ENCODE data around the gene SDR42E2.

SDR42E2 gene

GRCh38 chr16:22206013-22206841 is 43.9 kb downstream of the SDR42E2 start, which contains the start of gene EEF2K:
Gene EEF2K, plus strand, starts transcription at chr16:22206278. Its CDS starts 19,452 bp downstream, at chr16:22225730.
- H3K4me3 ChIP-seq (ENCODE audit: low read length), result peak within 1 kb of the TSS; percentile 77
- TF ChIP-seq, protein P1, sequence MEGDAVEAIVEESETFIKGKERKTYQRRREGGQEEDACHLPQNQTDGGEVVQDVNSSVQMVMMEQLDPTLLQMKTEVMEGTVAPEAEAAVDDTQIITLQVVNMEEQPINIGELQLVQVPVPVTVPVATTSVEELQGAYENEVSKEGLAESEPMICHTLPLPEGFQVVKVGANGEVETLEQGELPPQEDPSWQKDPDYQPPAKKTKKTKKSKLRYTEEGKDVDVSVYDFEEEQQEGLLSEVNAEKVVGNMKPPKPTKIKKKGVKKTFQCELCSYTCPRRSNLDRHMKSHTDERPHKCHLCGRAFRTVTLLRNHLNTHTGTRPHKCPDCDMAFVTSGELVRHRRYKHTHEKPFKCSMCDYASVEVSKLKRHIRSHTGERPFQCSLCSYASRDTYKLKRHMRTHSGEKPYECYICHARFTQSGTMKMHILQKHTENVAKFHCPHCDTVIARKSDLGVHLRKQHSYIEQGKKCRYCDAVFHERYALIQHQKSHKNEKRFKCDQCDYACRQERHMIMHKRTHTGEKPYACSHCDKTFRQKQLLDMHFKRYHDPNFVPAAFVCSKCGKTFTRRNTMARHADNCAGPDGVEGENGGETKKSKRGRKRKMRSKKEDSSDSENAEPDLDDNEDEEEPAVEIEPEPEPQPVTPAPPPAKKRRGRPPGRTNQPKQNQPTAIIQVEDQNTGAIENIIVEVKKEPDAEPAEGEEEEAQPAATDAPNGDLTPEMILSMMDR (conservative IDR thresholded peaks at IDR 0.05; ENCODE audit: low read depth, low read length), result peak; percentile 58
- peak; percentile 88 for DNase-seq (ENCODE audit: low read depth)

DNA sequence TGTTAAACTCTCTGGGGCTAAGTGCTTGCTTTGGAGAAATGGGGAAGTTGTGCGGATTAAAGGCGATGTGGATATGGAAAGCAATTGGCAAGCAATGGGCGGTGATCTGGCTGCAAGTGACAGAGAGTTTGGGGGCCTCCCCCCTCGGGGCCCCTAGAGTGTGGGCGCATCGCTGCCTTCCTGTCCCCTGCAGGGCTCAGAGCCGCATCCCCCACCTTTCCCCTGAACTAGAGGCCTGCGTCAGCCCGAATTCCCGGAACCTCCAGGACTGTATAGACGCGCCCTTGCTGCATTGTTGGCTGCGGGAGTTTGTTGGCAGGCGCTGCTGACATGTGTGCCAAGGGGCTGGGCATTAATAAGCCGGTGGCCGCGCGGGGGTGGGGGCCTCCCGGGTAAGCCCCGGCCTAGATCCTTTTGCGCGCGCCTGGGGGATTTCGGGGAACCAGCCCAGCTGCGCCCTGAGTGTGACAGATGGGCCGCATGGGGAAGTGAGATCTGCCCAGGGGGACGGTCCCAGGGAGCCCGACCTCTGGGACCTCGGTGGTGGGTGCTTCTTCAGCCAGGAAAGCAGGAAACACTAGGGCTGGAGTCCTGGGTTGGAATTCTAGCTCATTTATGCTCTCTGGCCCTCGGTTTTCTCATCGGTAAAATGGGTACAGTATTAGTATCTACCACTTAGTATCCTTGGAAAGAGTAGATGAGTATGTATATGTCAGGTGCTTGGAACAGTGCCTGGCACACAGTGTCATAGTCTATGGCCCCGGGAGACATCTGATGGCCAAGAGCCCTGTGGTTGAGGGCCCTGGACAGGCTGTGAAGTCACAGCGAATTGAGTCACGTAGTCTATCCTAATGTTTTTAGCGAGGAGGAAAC is 44.8 kb downstream of the SDR42E2 start:
- peak overlapping the region; percentile 77 for H3K4me3 ChIP-seq (ENCODE audit: low read length)
- TF ChIP-seq, protein P1 (conservative IDR thresholded peaks at IDR 0.05; ENCODE audit: low read depth, low read length), result no peak
- DNase-seq (ENCODE audit: low read depth), result no peak

DNA sequence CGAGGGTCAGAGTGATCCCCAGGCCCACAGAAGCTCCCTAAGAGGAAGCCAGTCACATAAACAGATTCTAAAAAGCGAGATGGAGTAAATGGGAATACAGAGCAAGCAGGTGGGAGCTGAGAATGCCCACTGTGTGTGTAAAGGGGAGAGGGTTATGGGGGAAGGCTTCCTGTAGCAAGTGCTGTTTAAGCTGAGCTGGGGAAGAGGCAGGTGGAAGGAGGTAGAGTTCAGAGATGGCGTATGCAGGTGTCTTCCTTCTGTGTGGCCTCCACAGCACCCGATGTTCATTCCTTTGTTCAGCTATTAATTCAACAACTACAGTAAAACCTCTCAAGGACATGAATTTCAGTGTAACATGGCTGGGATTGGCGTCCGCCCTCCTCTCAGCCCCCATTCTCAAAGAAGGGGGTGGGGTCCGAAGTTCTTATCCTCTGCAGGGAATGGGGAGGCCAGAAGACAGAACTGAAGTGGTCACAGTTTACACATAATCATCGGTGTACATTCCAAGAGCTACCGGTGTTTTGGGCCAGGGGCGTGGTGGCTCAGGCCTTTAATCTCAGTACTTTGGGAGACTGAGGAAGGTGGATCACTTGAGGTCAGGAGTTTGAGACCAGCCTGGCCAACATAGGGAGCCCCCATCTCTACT is 45.5 kb downstream of the SDR42E2 start:
- no peak for DNase-seq (ENCODE audit: low read depth)
- H3K4me3 ChIP-seq (ENCODE audit: low read length), result peak overlapping the region; percentile 77
- TF ChIP-seq, protein P1 (conservative IDR thresholded peaks at IDR 0.05; ENCODE audit: low read depth, low read length), result no peak

- TF ChIP-seq, protein P1 (conservative IDR thresholded peaks at IDR 0.05; ENCODE audit: low read depth, low read length), result no peak
- H3K4me3 ChIP-seq (ENCODE audit: low read length), result no peak overlapping the region
- no peak for DNase-seq (ENCODE audit: low read depth)
These were observed 48.0 kb downstream of the SDR42E2 start for GRCh38 chr16:22210285-22210684.

DNA sequence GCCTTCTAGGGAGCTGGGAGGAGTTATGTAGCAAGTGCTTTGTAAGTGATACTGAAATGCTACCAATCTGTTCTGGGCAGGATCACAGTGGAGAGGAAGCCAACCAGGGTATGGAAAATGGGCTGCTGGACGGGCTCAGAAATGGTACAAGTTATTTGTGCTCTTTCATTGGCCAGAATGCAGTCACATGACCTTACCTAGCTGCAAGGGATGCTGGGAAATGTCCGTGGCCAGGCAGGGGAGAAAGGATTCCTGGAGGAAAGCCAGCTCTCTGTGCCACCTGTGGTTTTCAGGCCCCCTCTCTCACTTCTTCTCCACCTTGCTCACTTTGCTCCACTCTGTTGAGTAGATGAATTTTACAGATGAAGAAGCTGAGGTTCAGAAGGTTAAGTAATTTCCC is 48.5 kb downstream of the SDR42E2 start:
- H3K4me3 ChIP-seq (ENCODE audit: low read length), result no peak overlapping the region
- TF ChIP-seq, protein P1 (conservative IDR thresholded peaks at IDR 0.05; ENCODE audit: low read depth, low read length), result no peak
- DNase-seq (ENCODE audit: low read depth), result no peak

DNA sequence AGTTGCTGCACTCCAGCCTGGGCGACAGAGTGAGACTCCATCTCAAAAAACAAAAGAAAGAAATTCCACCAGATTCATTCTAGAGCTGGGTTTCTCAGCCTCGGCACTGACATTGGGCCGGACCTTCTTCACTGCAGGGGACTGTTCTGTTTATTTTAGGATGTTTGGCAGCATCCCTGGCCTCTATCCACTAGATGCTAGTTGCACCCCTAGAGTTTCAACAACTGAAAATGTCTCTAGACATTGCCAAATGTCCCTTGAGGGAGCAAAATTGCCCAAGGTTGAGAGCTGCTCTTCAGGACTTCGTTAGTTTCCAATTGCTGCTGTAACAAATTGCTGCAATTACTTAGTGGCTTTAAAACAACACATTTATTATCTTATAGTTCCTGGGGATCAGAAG is 50.9 kb downstream of the SDR42E2 start:
- TF ChIP-seq, protein P1 (conservative IDR thresholded peaks at IDR 0.05; ENCODE audit: low read depth, low read length), result no peak
- DNase-seq (ENCODE audit: low read depth), result no peak
- no peak overlapping the region for H3K4me3 ChIP-seq (ENCODE audit: low read length)
